Measurements from ENCODE around the gene APOA5. TPM values are rescaled to one million over a fixed set of nuclear protein-coding genes. Genes with fewer than 3 reads are reported as not detected.

The APOA5 gene
- polyA plus RNA-seq, 1 experiment = not detected

DNA sequence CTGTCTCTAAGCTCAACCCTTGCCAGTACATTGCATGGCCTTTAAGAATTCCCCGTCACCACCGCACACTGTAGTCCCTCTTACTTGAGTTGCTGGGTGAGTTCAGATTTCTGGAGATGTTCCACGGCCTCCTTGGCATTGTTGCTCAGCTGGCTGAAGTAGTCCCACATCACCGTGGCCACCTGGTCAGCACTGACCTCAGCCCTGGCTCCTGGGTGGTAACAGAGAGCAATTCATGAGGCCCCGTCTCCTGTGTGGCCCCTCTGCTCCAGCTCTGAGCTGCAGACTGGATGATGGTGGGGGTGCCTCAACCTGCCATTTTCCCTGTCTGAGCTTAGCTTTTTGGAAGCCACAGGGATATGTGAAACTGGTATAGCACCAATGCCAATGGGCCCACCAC, 30.9 kb upstream of the APOA5 start:
- POLR2A ChIA-PET = interaction anchor here (1.5 kb wide), 1 partner anchor 31 kb away, joined by 4 read pairs; no protein-coding TSS in a partner anchor

DNA sequence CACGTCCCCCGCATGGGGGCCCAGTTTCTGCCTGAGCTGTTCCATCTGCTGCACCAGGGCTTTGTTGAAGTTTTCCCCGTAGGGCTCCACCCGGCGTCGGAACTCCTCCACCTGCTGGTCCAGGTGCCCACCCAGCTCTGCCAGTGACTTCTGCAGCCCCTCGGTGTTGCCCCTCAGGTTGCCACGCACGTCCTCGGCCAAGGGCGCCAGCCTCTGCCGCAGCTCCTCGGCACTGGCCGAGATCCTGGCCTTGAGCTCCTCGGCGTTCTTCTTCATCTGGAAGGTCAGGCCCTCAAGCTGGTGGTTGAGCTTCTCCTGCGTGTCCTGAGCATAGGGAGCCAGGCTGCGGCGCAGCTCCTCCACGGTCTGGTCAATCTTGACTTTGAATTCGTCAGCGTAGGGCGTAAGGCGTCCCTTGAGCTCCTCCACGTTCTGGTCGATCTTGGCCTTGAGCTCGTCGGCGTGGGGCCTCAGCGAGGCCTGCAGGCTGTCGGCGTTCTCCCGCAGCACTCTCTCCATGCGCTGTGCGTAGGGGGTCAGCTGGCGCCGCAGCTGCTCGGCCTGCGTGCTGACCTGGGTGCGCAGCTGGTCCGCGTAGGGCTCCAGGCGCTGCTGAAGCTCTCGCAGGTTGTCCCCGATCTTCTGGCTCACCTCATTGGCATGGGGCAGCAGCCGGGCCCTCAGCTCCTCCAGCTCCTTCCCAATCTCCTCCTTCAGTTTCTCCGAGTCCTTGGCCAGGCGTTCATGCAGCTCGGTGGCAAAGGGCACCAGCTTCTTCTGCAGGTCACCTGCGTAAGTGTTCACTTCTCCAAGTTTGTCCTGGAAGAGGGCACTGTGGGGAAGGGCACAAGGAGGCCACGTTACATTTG, 29.6 kb upstream of the APOA5 start:
- no peak for DNase-seq (ENCODE audit: low read depth, low spot score)
- Histone ChIP-seq H3K4me3 (ENCODE audit: low read depth, low read length) (no peak overlapping the region), H3K27me3 (ENCODE audit: control insufficient read depth, insufficient read depth, low read length) (peaks cover 7% of the 10 kb centered on the region), H3K27ac (ENCODE audit: low read depth, low read length) (no peak overlapping the region), H3K9me3 (ENCODE audit: control insufficient read depth, insufficient read depth, low read length) (no peaks in the 10 kb centered on the region)
- ChIA-PET CTCF (interaction anchor here (1.5 kb wide), 1 partner anchor 14 kb away, joined by 5 read pairs; no protein-coding TSS in a partner anchor), POLR2A (interaction anchor here (1.2 to 1.5 kb wide), 2 partner anchors 14 to 32 kb away, joined by 3 to 4 read pairs; no protein-coding TSS in a partner anchor)
- TF ChIP-seq, protein P1, sequence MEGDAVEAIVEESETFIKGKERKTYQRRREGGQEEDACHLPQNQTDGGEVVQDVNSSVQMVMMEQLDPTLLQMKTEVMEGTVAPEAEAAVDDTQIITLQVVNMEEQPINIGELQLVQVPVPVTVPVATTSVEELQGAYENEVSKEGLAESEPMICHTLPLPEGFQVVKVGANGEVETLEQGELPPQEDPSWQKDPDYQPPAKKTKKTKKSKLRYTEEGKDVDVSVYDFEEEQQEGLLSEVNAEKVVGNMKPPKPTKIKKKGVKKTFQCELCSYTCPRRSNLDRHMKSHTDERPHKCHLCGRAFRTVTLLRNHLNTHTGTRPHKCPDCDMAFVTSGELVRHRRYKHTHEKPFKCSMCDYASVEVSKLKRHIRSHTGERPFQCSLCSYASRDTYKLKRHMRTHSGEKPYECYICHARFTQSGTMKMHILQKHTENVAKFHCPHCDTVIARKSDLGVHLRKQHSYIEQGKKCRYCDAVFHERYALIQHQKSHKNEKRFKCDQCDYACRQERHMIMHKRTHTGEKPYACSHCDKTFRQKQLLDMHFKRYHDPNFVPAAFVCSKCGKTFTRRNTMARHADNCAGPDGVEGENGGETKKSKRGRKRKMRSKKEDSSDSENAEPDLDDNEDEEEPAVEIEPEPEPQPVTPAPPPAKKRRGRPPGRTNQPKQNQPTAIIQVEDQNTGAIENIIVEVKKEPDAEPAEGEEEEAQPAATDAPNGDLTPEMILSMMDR (IDR thresholded peaks at IDR 0.05; ENCODE audit: low read depth, low read length) = no peak

More for the DNA sequence above, 30.9 kb upstream of the APOA5 start:
- DNase-seq (ENCODE audit: low read depth, low spot score) = no peak
- CTCF ChIA-PET = interaction anchor here (1.2 to 1.5 kb wide), 2 partner anchors 13 to 31 kb away, joined by 5 read pairs; partner anchors contain the start of gene APOA5
- no peaks in the 10 kb centered on the region for H3K9me3 ChIP-seq (ENCODE audit: control insufficient read depth, insufficient read depth, low read length)
- no peak overlapping the region for H3K4me3 ChIP-seq (ENCODE audit: low read depth, low read length)
- TF ChIP-seq, protein P1 (IDR thresholded peaks at IDR 0.05; ENCODE audit: low read depth, low read length) = no peak
- H3K27me3 ChIP-seq (ENCODE audit: control insufficient read depth, insufficient read depth, low read length) = peaks cover 8% of the 10 kb centered on the region
- H3K27ac ChIP-seq (ENCODE audit: low read depth, low read length) = no peak overlapping the region

DNA sequence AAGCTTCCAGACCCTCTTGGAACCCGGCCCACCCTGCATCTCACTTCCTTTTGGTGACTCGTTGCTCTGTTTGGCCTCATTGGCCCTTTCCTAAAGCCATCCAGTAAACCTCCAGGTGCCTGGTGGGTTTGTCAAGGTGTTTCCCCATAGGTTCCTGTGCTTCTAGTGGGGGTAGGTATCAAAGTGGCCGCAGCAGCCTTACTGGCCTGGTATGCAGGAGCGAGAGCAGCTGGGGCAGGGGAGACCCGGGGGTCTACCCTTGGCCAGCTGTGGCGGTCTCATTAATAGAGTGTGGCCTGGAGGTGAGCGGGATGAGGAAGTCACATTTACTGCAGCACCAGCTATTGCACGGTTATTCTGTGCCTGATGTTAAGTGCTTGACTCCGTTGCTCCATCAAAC, 27.4 kb upstream of the APOA5 start:
- TF ChIP-seq, protein P1 (IDR thresholded peaks at IDR 0.05; ENCODE audit: low read depth, low read length) = no peak

DNA sequence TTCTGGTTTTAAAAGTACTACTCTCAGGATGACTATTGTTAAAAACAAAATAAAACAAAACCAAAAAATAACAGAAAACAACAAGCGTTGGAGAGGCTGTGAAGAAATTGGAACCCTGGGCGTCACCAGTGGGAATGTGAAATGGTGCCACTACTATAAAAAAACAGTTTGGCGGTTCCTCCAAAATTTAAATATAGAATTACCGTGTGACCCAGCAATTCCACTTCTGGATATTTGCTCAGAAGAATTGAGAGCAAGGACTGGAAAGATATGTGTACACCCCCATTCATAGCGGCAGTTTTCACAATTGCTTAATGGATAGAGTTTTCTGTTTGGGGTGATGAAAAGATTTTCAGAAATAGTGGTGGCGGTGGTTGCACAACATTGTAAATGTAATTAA, 22.8 kb upstream of the APOA5 start:
- Histone ChIP-seq H3K27me3 (ENCODE audit: control insufficient read depth, insufficient read depth, low read length) (peaks cover 7% of the 10 kb centered on the region), H3K27ac (ENCODE audit: low read depth, low read length) (no peak overlapping the region), H3K4me3 (ENCODE audit: low read depth, low read length) (no peak overlapping the region), H3K9me3 (ENCODE audit: control insufficient read depth, insufficient read depth, low read length) (no peaks in the 10 kb centered on the region)
- TF ChIP-seq, protein P1 (IDR thresholded peaks at IDR 0.05; ENCODE audit: low read depth, low read length) = no peak
- DNase-seq (ENCODE audit: low read depth, low spot score) = no peak
- POLR2A ChIA-PET = no interaction called here
- CTCF ChIA-PET = interaction anchor here (2.6 kb wide), 1 partner anchor 24 kb away, joined by 12 read pairs; the partner anchor contains the start of gene APOA5

More for the DNA sequence above, 27.4 kb upstream of the APOA5 start:
- ChIA-PET CTCF (no interaction called here), POLR2A (no interaction called here)
- Histone ChIP-seq H3K27ac (ENCODE audit: low read depth, low read length) (no peak overlapping the region), H3K9me3 (ENCODE audit: control insufficient read depth, insufficient read depth, low read length) (no peaks in the 10 kb centered on the region), H3K4me3 (ENCODE audit: low read depth, low read length) (no peak overlapping the region), H3K27me3 (ENCODE audit: control insufficient read depth, insufficient read depth, low read length) (peaks cover 9% of the 10 kb centered on the region)
- DNase-seq (ENCODE audit: low read depth, low spot score) = no peak

Measured in AG04450 (cell line).